C4-2B (cell line): ENCODE data around the gene SLC44A1.

Experiments used
- ZFX ChIP-seq: fragments of 450-650 bp; IDR thresholded peaks from 2 replicates; pipeline ENCODE4 v1.6.1; 2017
- TF ChIP-seq, protein P1 (sequence below): fragments of 450-650 bp; conservative IDR thresholded peaks from 2 replicates; pipeline ENCODE4 v1.5.1; 2017; ENCODE audit warnings: mild to moderate bottlenecking

GRCh38 chr9:105362470-105362869 is 118.0 kb downstream of the SLC44A1 start:
- TF ChIP-seq, protein P1, sequence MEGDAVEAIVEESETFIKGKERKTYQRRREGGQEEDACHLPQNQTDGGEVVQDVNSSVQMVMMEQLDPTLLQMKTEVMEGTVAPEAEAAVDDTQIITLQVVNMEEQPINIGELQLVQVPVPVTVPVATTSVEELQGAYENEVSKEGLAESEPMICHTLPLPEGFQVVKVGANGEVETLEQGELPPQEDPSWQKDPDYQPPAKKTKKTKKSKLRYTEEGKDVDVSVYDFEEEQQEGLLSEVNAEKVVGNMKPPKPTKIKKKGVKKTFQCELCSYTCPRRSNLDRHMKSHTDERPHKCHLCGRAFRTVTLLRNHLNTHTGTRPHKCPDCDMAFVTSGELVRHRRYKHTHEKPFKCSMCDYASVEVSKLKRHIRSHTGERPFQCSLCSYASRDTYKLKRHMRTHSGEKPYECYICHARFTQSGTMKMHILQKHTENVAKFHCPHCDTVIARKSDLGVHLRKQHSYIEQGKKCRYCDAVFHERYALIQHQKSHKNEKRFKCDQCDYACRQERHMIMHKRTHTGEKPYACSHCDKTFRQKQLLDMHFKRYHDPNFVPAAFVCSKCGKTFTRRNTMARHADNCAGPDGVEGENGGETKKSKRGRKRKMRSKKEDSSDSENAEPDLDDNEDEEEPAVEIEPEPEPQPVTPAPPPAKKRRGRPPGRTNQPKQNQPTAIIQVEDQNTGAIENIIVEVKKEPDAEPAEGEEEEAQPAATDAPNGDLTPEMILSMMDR: no peak
- TF ChIP-seq ZFX: no peak
